Activated T-cell treated with anti-CD3 and anti-CD28 coated beads for 48 hours (primary cell): ENCODE data around the gene ROR2.

Source experiments
- DNase-seq: peaks from one replicate; pipeline ENCODE4 v3.0.0-alpha.2; 2020; ENCODE audit warnings: low read depth

Gene ROR2

GRCh38 chr9:91736898-91737601 is 213.0 kb downstream of the ROR2 start:
- no peak for DNase-seq

GRCh38 chr9:91736311-91736710 is 213.7 kb downstream of the ROR2 start:
- no peak for DNase-seq

- no peak for DNase-seq
Measured at GRCh38 chr9:91735049-91735448, 215.0 kb downstream of the ROR2 start.

GRCh38 chr9:91734371-91734981 is 215.6 kb downstream of the ROR2 start:
- DNase-seq, result peak; percentile 41

- no peak for DNase-seq
Measured at GRCh38 chr9:91733006-91733624, 216.9 kb downstream of the ROR2 start.

- DNase-seq, result no peak
Measured at GRCh38 chr9:91732187-91733005, 217.6 kb downstream of the ROR2 start.

GRCh38 chr9:91730806-91731205 is 219.2 kb downstream of the ROR2 start:
- DNase-seq, result no peak

GRCh38 chr9:91729558-91729842 is 220.5 kb downstream of the ROR2 start:
- DNase-seq, result no peak

- DNase-seq, result no peak
Measured at GRCh38 chr9:91727972-91728371, 222.1 kb downstream of the ROR2 start.

- peak; percentile 31 for DNase-seq
Measured at GRCh38 chr9:91727316-91727861, 222.6 kb downstream of the ROR2 start.

GRCh38 chr9:91726406-91727100 is 223.5 kb downstream of the ROR2 start:
- DNase-seq, result no peak

- DNase-seq, result no peak
Measured at GRCh38 chr9:91725651-91726050, 224.4 kb downstream of the ROR2 start.

GRCh38 chr9:91724609-91725505 is 225.2 kb downstream of the ROR2 start:
- DNase-seq, result no peak

- no peak for DNase-seq
Measured at GRCh38 chr9:91724068-91724440, 226.0 kb downstream of the ROR2 start.

GRCh38 chr9:91723420-91724067 is 226.5 kb downstream of the ROR2 start:
- no peak for DNase-seq

GRCh38 chr9:91720751-91721705 is 229.0 kb downstream of the ROR2 start:
- DNase-seq, result no peak

GRCh38 chr9:91720313-91720712 is 229.7 kb downstream of the ROR2 start:
- no peak for DNase-seq

GRCh38 chr9:91718071-91718470 is 232.0 kb downstream of the ROR2 start:
- DNase-seq, result no peak

GRCh38 chr9:91716815-91717214 is 233.2 kb downstream of the ROR2 start:
- no peak for DNase-seq
